IPS-NIHi7 (cell line): ENCODE measurements around the gene NR3C2.
"Not testable (repeated sequence)": the region's sequence is repeated elsewhere in the genome, so short reads cannot be mapped to it uniquely, and the experiment has no call there.

Experiments used
- DNase-seq: peaks from one replicate; pipeline ENCODE4 v3.0.0; 2012; ENCODE audit warnings: mixed read lengths; ENCODE audit errors: extremely low spot score

NR3C2 gene

DNA sequence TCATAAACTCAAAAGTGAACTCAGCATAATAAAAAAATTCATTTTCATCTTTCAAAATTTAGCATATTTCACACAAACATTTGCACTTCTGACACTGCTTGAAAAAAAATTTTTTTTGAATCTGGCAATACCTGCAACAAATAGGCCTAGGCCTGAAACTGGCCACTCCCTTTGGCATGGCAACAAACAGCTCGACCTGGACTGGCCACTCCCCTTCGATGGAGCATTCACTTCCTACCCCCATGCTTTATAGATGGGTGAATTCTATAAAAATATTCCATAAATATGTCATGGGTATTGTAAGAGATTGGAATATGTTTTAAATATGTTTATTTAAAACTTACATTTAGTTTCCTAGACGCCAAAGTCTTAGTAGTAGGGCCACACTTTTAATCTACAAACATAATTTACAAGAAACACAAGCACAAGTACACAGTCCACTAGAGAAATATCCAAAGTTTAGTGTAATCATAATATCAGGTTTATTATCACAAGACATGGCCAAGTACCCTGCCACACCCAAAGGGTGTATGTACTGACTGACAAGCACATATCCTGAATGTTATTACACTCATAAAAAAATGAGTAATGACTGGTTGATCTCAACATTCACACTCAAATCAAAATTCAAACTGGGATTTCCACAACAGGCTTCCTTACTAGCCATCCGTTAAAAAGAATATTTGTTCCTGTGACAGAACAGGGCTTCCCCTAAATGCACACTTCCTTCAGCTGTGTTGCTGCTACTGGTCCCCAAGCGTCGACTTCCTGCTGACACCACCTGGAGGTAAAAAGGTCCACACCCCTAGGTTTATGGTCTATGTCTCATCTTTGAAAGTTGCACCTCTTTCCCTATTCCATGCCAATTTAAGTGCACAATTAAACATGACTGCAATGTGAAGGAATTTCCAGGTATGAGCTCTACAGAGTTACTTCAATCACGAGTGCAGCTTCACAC, 271.5 kb downstream of the NR3C2 start:
- no peak for DNase-seq

DNA sequence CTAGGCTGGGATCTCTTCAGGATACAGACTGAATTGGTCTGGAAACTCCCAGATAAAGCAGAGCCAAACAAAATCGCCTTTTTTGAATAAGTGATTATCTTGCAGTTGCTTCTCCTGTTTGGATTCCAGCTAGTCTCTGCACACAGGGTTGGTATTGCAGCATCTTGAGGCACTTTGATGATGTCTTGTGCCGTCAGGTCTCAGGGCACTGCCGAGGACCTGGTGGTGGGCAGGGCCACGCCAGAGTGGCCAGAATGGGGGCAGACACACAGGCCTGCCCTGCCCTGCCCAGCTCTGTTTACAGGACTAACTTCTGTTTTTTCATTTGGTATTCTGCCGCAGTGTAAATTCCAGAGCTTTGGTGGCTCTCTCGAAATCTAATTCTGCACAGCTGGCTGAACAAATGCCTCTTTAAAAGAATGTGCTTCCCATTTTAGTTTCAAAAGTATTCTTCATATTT, 276.1 kb downstream of the NR3C2 start:
- no peak for DNase-seq

- no peak for DNase-seq
Observed at GRCh38 chr4:148164557-148164956, 277.7 kb downstream of the NR3C2 start.

- DNase-seq = no peak
Observed at GRCh38 chr4:148162991-148163390, 279.2 kb downstream of the NR3C2 start.

DNA sequence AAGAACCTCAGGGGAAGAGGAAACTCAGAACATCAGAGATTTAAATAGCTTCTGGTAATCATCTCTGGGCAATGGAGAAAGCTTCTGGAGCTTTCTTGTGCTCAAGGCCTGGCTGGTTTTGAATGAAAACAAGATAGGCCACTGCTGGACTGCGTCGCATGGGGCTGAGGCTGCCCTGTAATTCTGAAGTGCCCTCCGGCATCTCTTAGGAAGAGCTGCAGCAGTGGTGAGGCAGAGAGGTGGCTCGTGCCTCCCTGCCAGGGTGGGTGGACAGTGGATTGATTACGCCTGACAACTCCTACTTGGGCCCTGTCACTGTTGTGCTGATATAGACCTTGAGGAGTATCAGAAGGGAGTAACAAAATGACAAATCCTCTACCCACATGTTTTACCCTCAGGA, 279.7 kb downstream of the NR3C2 start:
- no peak for DNase-seq

- DNase-seq = no peak
Observed at GRCh38 chr4:148161601-148162000, 280.6 kb downstream of the NR3C2 start.

DNA sequence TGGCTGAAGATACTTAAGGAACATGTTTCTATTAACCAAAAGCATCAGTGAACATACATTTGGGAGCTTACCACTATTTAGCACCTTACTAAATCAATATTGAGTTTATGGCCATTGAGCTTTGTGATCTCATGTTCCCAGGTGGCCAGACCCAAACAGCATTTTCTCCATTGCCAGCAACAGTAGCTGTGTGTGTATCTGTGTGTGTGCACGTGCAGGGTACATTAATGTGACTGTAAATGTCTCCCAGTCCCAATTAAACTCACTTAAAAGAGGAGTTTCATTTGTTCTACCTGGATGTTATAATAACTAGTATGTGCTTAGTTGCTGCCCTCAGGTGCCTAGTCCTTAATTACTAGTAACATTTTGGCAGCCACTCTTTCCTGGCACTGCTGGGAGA, 282.4 kb downstream of the NR3C2 start:
- no peak for DNase-seq

GRCh38 chr4:148154769-148155168, 287.4 kb downstream of the NR3C2 start:
- DNase-seq = no peak

- DNase-seq = no peak
Observed at GRCh38 chr4:148152868-148153625, 289.2 kb downstream of the NR3C2 start.

DNA sequence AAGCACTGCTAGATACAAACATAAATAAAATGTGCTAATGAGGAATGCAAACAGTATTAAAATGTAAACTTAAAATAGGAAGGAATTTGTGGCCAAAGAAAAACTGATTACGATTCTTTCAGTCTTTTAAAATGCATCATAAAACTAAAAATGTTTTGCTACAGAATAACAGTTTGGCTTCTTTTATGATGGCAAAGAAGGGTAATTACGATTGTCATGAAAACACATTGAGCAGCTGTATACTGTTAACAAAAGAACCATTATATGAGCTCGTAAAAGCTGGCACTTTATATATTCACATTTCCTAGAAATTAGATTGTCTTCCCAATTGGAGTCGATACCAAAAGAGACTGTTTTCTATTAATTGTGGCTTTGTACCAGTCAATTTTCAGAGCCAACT, 290.4 kb downstream of the NR3C2 start:
- DNase-seq = no peak

DNA sequence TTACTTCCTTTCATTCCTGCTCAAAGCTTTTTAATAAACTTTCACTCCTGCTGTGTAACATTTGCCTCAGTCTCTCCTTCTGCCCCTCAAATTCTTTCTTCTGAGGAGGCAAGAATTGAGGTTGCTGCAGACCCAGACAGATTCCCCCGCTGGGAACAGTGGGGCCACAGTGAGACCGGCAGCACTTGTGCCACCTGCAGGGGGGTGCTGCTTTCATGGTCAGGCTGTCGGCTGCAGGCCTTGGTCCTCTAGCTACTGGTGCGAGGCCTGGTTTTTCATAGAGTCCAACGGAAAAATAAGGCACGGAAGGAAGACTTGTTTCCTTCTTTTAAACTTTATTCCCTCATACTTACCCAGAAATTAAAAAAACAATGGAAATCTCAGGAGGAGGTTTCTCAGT, 296.7 kb downstream of the NR3C2 start:
- DNase-seq = peak; percentile 34

- DNase-seq = no peak
Observed at GRCh38 chr4:148143174-148143573, 299.0 kb downstream of the NR3C2 start.

DNA sequence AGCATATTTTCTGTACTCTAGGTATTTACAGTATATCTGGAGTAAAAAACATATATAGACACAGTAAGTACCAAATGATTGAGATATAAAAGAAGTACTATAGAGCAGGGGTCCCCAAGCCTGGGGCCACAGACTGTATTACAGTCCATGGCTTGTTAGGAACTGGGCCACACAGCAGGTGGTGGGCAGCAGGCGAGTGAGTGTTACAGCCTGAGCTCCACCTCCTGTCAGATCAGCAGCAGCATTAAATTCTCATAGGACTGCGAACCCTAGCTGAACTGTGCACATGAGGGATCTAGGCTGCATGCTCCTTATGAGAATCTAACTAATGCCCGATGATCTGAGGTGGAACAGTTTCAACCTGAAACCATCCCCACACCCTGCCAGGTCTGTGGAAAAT, 300.7 kb downstream of the NR3C2 start:
- DNase-seq = no peak

DNA sequence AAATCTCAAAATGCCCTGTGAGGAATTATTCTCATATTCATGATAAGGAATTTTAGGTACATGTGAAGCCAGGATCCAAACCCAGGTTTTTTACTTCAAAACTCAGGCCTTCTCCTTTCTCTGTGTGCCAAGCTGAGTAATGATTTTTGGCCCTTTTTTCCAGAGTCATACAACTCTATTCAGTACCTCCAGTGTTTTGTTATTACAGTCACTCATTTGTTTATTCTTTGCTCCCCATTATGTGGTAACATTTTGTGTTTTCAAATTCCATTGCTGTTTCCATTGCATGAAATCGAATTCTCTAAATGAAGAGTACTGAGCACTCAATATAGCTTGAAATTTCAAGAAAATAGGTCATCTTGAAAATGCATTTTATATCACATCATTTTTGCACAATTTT, 315.4 kb downstream of the NR3C2 start:
- no peak for DNase-seq

DNA sequence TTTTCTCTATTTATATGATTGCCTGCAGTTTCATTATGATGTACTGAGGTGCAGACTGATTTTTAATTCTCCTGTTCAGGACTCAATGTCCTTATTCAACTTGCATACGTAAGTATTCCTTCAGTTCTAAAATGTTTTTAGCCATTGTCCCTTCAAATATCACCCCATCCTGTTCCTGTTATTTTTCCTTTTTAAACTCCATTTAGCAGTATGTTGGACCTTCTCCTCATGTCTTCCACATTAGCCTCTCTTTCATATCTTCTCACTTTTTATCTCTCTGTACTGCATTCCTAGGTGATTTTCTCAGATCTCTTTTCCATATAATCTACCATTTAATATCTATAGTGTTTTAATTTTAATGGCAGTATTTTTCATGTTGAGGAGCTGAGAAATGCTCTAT, 317.7 kb downstream of the NR3C2 start:
- DNase-seq = no peak

GRCh38 chr4:148123161-148123560, 319.1 kb downstream of the NR3C2 start:
- DNase-seq = not testable (repeated sequence)

DNA sequence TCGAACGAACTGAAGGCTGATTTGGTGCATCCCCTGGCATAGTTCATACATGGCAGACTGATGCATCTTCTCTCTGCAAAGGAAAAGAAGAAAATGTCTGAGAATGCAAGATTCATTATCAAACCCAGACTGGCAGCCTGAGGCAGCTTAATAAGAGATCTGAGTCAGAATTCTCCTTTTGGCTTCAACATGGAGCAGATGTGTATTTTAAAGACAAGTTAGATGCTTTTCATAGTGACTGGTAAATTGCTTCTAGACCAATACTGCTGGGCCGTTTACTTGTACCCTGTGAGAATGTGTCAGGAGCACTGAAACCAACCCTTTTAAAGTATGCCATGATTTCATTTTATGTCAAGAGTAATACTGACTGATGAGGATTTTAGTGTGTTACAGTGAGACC, 322.0 kb downstream of the NR3C2 start:
- DNase-seq = no peak

DNA sequence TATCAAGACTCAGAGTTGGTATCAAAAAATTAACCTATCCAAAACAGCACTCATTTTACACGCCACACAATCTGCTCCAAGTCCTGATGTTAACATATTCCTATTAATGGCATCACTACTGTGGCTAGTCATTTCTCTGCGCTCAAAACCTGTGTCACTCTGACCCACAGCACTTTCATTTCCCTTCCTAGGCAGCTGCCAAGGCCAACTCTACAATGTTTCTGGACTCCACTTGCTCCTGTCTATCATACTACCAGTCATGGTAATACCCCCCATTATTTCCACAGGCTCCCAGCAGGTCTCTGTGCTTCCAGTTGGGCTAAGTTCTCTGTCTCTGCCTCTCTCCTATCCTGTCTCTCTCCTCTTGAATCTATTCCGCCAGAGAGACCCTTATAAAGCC, 323.6 kb downstream of the NR3C2 start:
- DNase-seq = no peak

- no peak for DNase-seq
Observed at GRCh38 chr4:148118179-148118578, 324.0 kb downstream of the NR3C2 start.

DNA sequence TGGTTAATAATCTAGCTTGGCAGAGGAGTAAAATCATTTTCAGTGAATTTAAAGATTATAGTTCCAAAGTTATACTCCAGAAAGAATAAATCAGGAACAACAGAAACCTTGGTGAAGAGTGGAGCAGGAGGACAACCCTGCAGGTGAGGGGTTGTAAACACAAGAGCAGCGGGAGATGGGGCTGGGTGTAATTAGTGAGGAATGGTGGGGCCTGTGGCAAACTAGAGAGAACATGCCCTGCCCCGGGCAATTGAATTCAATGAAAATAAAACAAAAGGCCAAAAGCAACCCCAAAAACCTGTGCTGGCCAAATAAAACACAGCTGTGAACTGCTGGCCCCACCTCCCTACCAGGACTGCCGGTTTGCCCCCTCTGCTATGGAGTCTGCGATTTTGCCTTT, 325.2 kb downstream of the NR3C2 start:
- DNase-seq = peak; percentile 24

GRCh38 chr4:148116264-148116663, 325.9 kb downstream of the NR3C2 start:
- no peak for DNase-seq

DNA sequence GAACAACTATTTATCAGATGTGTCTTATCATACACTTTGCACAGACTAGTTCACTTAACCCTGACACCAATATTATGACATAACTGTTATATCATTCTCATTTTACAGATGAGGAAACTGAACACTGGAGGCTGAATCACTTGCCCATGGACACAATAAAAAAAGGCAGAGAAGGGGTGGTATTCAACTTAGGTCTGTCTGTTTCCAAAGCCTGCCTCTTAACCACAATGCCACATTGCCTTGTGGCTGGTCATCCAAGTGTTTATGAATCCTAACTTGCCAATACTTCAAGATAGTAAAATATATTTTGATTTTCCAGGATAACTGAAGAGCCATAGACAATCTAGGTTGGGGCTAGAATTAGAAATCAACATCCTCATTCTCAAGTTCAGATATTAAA, 327.8 kb downstream of the NR3C2 start:
- no peak for DNase-seq
